K562 (cell line): ENCODE data around the gene SPATA2L. TPM values are rescaled to one million over a fixed set of nuclear protein-coding genes. Genes with fewer than 3 reads are reported as not detected.

Experiments used
- CAMTA2 ChIP-seq: fragments of 250-450 bp; sonication (Bioruptor Pico); conservative IDR thresholded peaks from 2 replicates; pipeline ENCODE4 v1.5.1; 2022
- CBX5 ChIP-seq: IDR thresholded peaks from 2 replicates; pipeline ENCODE4 v1.6.1; 2014; ENCODE audit warnings: low read depth, borderline replicate concordance
- CUX1 ChIP-seq: fragments of 200-800 bp; sonication (Bioruptor generic); IDR thresholded peaks from 2 replicates; pipeline ENCODE4 v1.6.1; 2016; ENCODE audit warnings: missing genetic modification characterization, missing compliant biosample characterization
- ERF ChIP-seq: fragments of 450-650 bp; formaldehyde crosslinking; IDR thresholded peaks from 2 replicates; pipeline ENCODE4 v1.4.0; 2020; ENCODE audit warnings: mild to moderate bottlenecking, mixed read lengths
- FOXJ3 ChIP-seq: sonication (generic); formaldehyde crosslinking; IDR thresholded peaks from 2 replicates; pipeline ENCODE4 v1.4.0; 2020; ENCODE audit warnings: mild to moderate bottlenecking, missing genetic modification reagents
- L3MBTL2 ChIP-seq: fragments of 450-650 bp; IDR thresholded peaks from 2 replicates; pipeline ENCODE4 v1.6.1; 2016; ENCODE audit warnings: mild to moderate bottlenecking, moderate library complexity
- MAX ChIP-seq: sonication (generic); formaldehyde crosslinking; IDR thresholded peaks from 2 replicates; pipeline ENCODE4 v1.9.0; 2022; ENCODE audit warnings: mild to moderate bottlenecking, missing genetic modification reagents
- POLR2AphosphoS2 ChIP-seq: IDR thresholded peaks from 2 replicates; pipeline ENCODE4 v1.6.1; 2012; ENCODE audit warnings: low read length, improper control_type of control experiment
- RREB1 ChIP-seq: fragments of 250-450 bp; sonication (Bioruptor Pico); IDR thresholded peaks from 2 replicates; pipeline ENCODE4 v1.4.0; 2020
- SRF ChIP-seq, 2 experiments: fragments of 250-450, 450-650 bp in 1 of 2; sonication (Bioruptor Pico) in 1 of 2; sonication (generic) in 1 of 2; formaldehyde crosslinking; IDR thresholded peaks; 2 replicates each; pipeline versions ENCODE4 v1.5.0 to v1.5.1; 2020 to 2022; ENCODE audit warnings: mild to moderate bottlenecking in 1 of 2, missing genetic modification reagents in 1 of 2
- SUPT5H ChIP-seq: fragments of 450-650 bp; IDR thresholded peaks from 2 replicates; pipeline ENCODE4 v1.6.1; 2016
- ZEB2 ChIP-seq: fragments of 450-650 bp; IDR thresholded peaks from 2 replicates; pipeline ENCODE4 v1.6.1; 2016
- ZNF212 ChIP-seq: fragments of 450-650 bp; formaldehyde crosslinking; IDR thresholded peaks from 2 replicates; pipeline ENCODE4 v1.4.0; 2020; ENCODE audit warnings: mild to moderate bottlenecking
- polyA plus RNA-seq, 8 experiments: library from polyadenylated mRNA; depleted of rRNA in 4 of 8; stranded (reverse) in 5 of 8; unstranded in 3 of 8; fragments of >200 nt; fragmentation: Nextera tagmentation in 2 of 8; fragmentation: Illumina TruSeq in 1 of 8; extraction: Ambion mirVana in 2 of 8; extraction: Trizol in 1 of 8; gene quantifications; 2 replicates each; pipeline versions ENCODE4 v1.2.1 to v1.2.3, GENCODE V29; 2011 to 2014; ENCODE audit warnings: inconsistent platforms in 1 of 8, missing spikeins in 1 of 8
- total RNA-seq, 7 experiments: library from RNA; depleted of rRNA in 6 of 7; stranded (reverse); fragments of >200 nt in 6 of 7; fragmentation: Illumina TruSeq in 2 of 7; extraction: Trizol in 2 of 7; gene quantifications; 2 replicates each; pipeline versions ENCODE4 v1.2.1 to v1.2.3, GENCODE V29; 2011 to 2021; ENCODE audit warnings: low replicate concordance in 1 of 7
- TF ChIP-seq, protein P1 (sequence below): sonication (generic); formaldehyde crosslinking; IDR thresholded peaks from 2 replicates; pipeline ENCODE4 v1.8.0; 2022; ENCODE audit warnings: missing genetic modification reagents, mild to moderate bottlenecking, borderline replicate concordance

SPATA2L gene
- total and polyA plus RNA-seq, 9 of the 15 experiments (the other 6 are each of a cell fraction or from before 2014, with no cell fraction given): 0.13 to 19.2 (median 4.8) TPM; not detected in 1

- 0 out of 2 replicates have a peak, but pooled peaks have one; percentile 17 for TF ChIP-seq RREB1 (CRISPR knock-in tag)
- TF ChIP-seq SRF (CRISPR knock-in tag; IDR thresholded peaks at IDR 0.05): peak in 1 of 2 experiments; percentile 2; a peak in 1 of 4 replicates
- TF ChIP-seq MAX (CRISPR knock-in tag): peak; percentile 91
- peak; percentile 82; the same call in 1 of the 2 replicates for TF ChIP-seq CAMTA2
- TF ChIP-seq, protein P1, sequence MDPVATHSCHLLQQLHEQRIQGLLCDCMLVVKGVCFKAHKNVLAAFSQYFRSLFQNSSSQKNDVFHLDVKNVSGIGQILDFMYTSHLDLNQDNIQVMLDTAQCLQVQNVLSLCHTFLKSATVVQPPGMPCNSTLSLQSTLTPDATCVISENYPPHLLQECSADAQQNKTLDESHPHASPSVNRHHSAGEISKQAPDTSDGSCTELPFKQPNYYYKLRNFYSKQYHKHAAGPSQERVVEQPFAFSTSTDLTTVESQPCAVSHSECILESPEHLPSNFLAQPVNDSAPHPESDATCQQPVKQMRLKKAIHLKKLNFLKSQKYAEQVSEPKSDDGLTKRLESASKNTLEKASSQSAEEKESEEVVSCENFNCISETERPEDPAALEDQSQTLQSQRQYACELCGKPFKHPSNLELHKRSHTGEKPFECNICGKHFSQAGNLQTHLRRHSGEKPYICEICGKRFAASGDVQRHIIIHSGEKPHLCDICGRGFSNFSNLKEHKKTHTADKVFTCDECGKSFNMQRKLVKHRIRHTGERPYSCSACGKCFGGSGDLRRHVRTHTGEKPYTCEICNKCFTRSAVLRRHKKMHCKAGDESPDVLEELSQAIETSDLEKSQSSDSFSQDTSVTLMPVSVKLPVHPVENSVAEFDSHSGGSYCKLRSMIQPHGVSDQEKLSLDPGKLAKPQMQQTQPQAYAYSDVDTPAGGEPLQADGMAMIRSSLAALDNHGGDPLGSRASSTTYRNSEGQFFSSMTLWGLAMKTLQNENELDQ: no peak
- no peak for TF ChIP-seq FOXJ3 (CRISPR knock-in tag)
- TF ChIP-seq SUPT5H: peak; percentile 52; the same call in 1 of the 2 replicates
- TF ChIP-seq ERF (CRISPR knock-in tag): peak; percentile 83
- TF ChIP-seq CBX5: no peak
- peak; percentile 81 for TF ChIP-seq ZEB2
- no peak for TF ChIP-seq ZNF212 (CRISPR knock-in tag)
- peak; percentile 47; the same call in 1 of the 2 replicates for TF ChIP-seq POLR2AphosphoS2
- peak; percentile 61 for TF ChIP-seq L3MBTL2
- TF ChIP-seq CUX1: no peak
Observed at GRCh38 chr16:89720813-89721545, 19.5 kb upstream of the SPATA2L start, which contains the start of the genes VPS9D1 and ZNF276 (continued).
